Measurements from ENCODE around the gene ABAT. TPM values are rescaled to one million over a fixed set of nuclear protein-coding genes. Genes with fewer than 3 reads are reported as not detected.

The ABAT gene
- total RNA-seq, 4 donors from 2014 or later, result 9.0 to 16.9 (median 13.4) TPM

GRCh38 chr16:8730335-8730915 is 56.0 kb downstream of the ABAT start:
- Histone ChIP-seq H3K4me3 (no peak overlapping the region), H3K4me1 (peaks cover 0 to 4% (median 0%) of the 10 kb centered on the region in 4 donors), H3K36me3 (no peaks in the 10 kb centered on the region), H3K27ac (replicated peaks in 1 of 4) (no peak overlapping the region), H3K9me3 (no peaks in the 10 kb centered on the region), H3K27me3 (no peaks in the 10 kb centered on the region)
- 86% methylated on average over 8 of the region's 8 CpGs for WGBS
- DNase-seq (ENCODE audit: extremely low spot score), result no peak
- TF ChIP-seq CTCF (IDR thresholded peaks at IDR 0.05) (no peak), POLR2AphosphoS5 (IDR thresholded peaks at IDR 0.05) (no peak), EP300 (IDR thresholded peaks at IDR 0.05) (no peak), POLR2A (IDR thresholded peaks at IDR 0.05; ENCODE audit: low read depth) (no peak)
- intact Hi-C loops (cut with DNase I), result no loop called here

GRCh38 chr16:8733849-8734540 is 59.6 kb downstream of the ABAT start:
- H3K36me3 ChIP-seq, result peaks cover 0 to 9% (median 3%) of the 10 kb centered on the region in 4 donors

GRCh38 chr16:8735574-8735973 is 61.2 kb downstream of the ABAT start:
- H3K36me3 ChIP-seq, result peaks cover 0 to 9% (median 3%) of the 10 kb centered on the region in 4 donors
- no peak overlapping the region for H3K27ac ChIP-seq (replicated peaks in 1 of 4)
- no peaks in the 10 kb centered on the region for H3K9me3 ChIP-seq
- no peaks in the 10 kb centered on the region for H3K27me3 ChIP-seq
- TF ChIP-seq POLR2A (IDR thresholded peaks at IDR 0.05; ENCODE audit: low read depth) (no peak), CTCF (IDR thresholded peaks at IDR 0.05) (no peak), POLR2AphosphoS5 (IDR thresholded peaks at IDR 0.05) (no peak), EP300 (IDR thresholded peaks at IDR 0.05) (no peak)
- WGBS, result 98% methylated on average over 5 of the region's 5 CpGs
- H3K4me1 ChIP-seq, result peaks cover 3 to 6% (median 4%) of the 10 kb centered on the region in 4 donors
- H3K4me3 ChIP-seq, result no peak overlapping the region
- intact Hi-C loops (cut with DNase I), result no loop called here
- no peak for DNase-seq (ENCODE audit: extremely low spot score)

More at GRCh38 chr16:8733849-8734540, 59.6 kb downstream of the ABAT start:
- no peaks in the 10 kb centered on the region for H3K9me3 ChIP-seq
- H3K27me3 ChIP-seq, result no peaks in the 10 kb centered on the region
- DNase-seq (ENCODE audit: extremely low spot score), result no peak
- TF ChIP-seq POLR2A (IDR thresholded peaks at IDR 0.05; ENCODE audit: low read depth) (no peak), CTCF (IDR thresholded peaks at IDR 0.05) (no peak), EP300 (IDR thresholded peaks at IDR 0.05) (no peak), POLR2AphosphoS5 (IDR thresholded peaks at IDR 0.05) (no peak)
- no peak overlapping the region for H3K4me3 ChIP-seq
- peaks cover 0 to 4% (median 0%) of the 10 kb centered on the region in 4 donors for H3K4me1 ChIP-seq
- WGBS, result 94% methylated on average over 5 of the region's 5 CpGs
- no peak overlapping the region for H3K27ac ChIP-seq (replicated peaks in 1 of 4)
- intact Hi-C loops (cut with DNase I), result no loop called here

- 84% methylated on average over 9 of the region's 9 CpGs for WGBS
Observed at GRCh38 chr16:8736123-8736668, 61.8 kb downstream of the ABAT start.

GRCh38 chr16:8739151-8739550 is 64.7 kb downstream of the ABAT start:
- intact Hi-C loops (cut with DNase I), result no loop called here
- H3K9me3 ChIP-seq, result no peaks in the 10 kb centered on the region
- no peak for DNase-seq (ENCODE audit: extremely low spot score)

More at GRCh38 chr16:8736123-8736668, 61.8 kb downstream of the ABAT start:
- Histone ChIP-seq H3K27me3 (no peaks in the 10 kb centered on the region), H3K36me3 (peaks cover 0 to 9% (median 3%) of the 10 kb centered on the region in 4 donors), H3K27ac (replicated peaks in 1 of 4) (no peak overlapping the region), H3K4me1 (peaks cover 7 to 10% (median 9%) of the 10 kb centered on the region in 4 donors), H3K4me3 (no peak overlapping the region), H3K9me3 (no peaks in the 10 kb centered on the region)
- intact Hi-C loops (cut with DNase I), result no loop called here
- DNase-seq (ENCODE audit: extremely low spot score), result no peak
- no peak for TF ChIP-seq EP300 (IDR thresholded peaks at IDR 0.05)

More at GRCh38 chr16:8739151-8739550, 64.7 kb downstream of the ABAT start:
- Histone ChIP-seq H3K36me3 (peaks cover 0 to 9% (median 3%) of the 10 kb centered on the region in 4 donors), H3K27me3 (no peaks in the 10 kb centered on the region), H3K4me3 (no peak overlapping the region), H3K4me1 (peaks cover 17 to 27% (median 18%) of the 10 kb centered on the region in 4 donors), H3K27ac (replicated peaks in 1 of 4) (no peak overlapping the region)
- WGBS, result 80% methylated on average over 6 of the region's 6 CpGs
- TF ChIP-seq POLR2A (IDR thresholded peaks at IDR 0.05; ENCODE audit: low read depth), result no peak
- TF ChIP-seq EP300 (IDR thresholded peaks at IDR 0.05), result no peak
- TF ChIP-seq CTCF (IDR thresholded peaks at IDR 0.05), result no peak
- no peak for TF ChIP-seq POLR2AphosphoS5 (IDR thresholded peaks at IDR 0.05)

All from esophagus muscularis mucosa (tissue), 4 donors.